ENCODE results near the gene ITGB6. TPM values are rescaled to one million over a fixed set of nuclear protein-coding genes. Genes with fewer than 3 reads are reported as not detected.

ITGB6 gene
- total and polyA plus RNA-seq, 2 of the 4 experiments (the other 2 are of a cell fraction) = under 0.01 TPM; not detected in 1

DNA sequence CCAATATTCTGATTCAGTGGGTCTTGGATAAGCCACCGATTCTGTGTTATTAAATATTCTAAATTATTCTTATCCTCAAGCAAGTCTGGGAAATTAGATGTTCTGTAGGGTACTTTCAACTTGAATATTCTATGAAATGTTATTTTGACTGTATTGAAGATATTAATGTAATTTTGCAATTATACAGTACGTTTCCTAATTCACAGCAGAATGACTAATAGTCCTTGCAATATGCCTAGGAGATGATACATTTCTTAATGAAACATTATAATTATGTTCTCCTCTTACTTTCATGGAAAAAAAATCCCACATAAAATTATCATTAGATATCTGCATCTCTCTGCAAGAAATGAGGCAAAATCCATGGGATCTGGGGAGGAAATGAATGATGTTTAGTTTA lies 91.4 kb downstream of the ITGB6 start:
- no TSS peak for BruUV-seq (replicated peaks)
- no CpG with 5 or more reads among the region's 2 CpGs for WGBS, 2 experiments (ENCODE audit: extremely low coverage in 2 of 2, insufficient read length in 1 of 2)

More for the DNA sequence above, 91.4 kb downstream of the ITGB6 start:
- no peak overlapping the region for H2AK9ac ChIP-seq (replicated peaks; ENCODE audit: low read depth, low read length, poor library complexity)
- H3K27me3 ChIP-seq (ENCODE audit: control insufficient read depth, insufficient read depth, low read length) = peaks cover 2% of the 10 kb centered on the region; the same call in 1 of the 2 replicates
- intact Hi-C loops (cut with micrococcal nuclease) (loop anchor here (10.0 kb wide), 1 partner anchor 296 kb away; no protein-coding TSS in a partner anchor), in situ Hi-C loops (cut with MboI; ENCODE audit: low sequenced_read_pairs) (loop anchor here (10.0 kb wide), 1 partner anchor 876 kb away; no protein-coding TSS in a partner anchor), dilution Hi-C loops (cut with HindIII; ENCODE audit: low sequenced_read_pairs, unreplicated experiment) (no loop called here)
- H4K91ac ChIP-seq (ENCODE audit: insufficient read depth, low read depth, low read length) = no peak overlapping the region
- no peaks in the 10 kb centered on the region for H3K4me1 ChIP-seq (ENCODE audit: control insufficient read depth, insufficient read depth, low read length)
- POLR2A ChIA-PET (ENCODE audit: unreplicated experiment) = no interaction called here
- TF ChIP-seq FOS (IDR thresholded peaks at IDR 0.05; ENCODE audit: low read depth, low read length) (no peak), MAZ (IDR thresholded peaks at IDR 0.05; ENCODE audit: borderline replicate concordance, low read depth, low read length) (no peak), BHLHE40 (IDR thresholded peaks at IDR 0.05; ENCODE audit: low read depth, low read length) (no peak)
- no peak overlapping the region for H2AK5ac ChIP-seq (ENCODE audit: low read depth, low read length)
- H3K27ac ChIP-seq (ENCODE audit: insufficient read depth, low read length) = no peak overlapping the region
- CTCF ChIA-PET = no interaction called here
- H3K18ac ChIP-seq (ENCODE audit: low read depth, low read length) = no peak overlapping the region
- no peaks in the 10 kb centered on the region for H3K9me1 ChIP-seq (ENCODE audit: insufficient read depth, low read length)
- no peak overlapping the region for H3K23ac ChIP-seq (ENCODE audit: low read depth, low read length)
- H4K20me1 ChIP-seq (ENCODE audit: insufficient read depth, low read length) = no peaks in the 10 kb centered on the region
- no peak overlapping the region for H3K56ac ChIP-seq (ENCODE audit: extremely low read depth, insufficient read depth, low read length)
- H3K14ac ChIP-seq (replicated peaks; ENCODE audit: low read depth, low read length) = no peak overlapping the region
- H3K36me3 ChIP-seq (ENCODE audit: control insufficient read depth, insufficient read depth, low read length) = no peaks in the 10 kb centered on the region
- no peak overlapping the region for H2BK5ac ChIP-seq (ENCODE audit: low read depth, low read length, poor library complexity, severe bottlenecking)
- H3K4me3 ChIP-seq (ENCODE audit: insufficient read depth, low read depth, low read length) = no peak overlapping the region
- ATAC-seq (ENCODE audit: low read depth) (no peak), DNase-seq (no peak)
- no peak overlapping the region for H2AFZ ChIP-seq (replicated peaks; ENCODE audit: low read length, poor library complexity)
- no peak overlapping the region for H4K5ac ChIP-seq (ENCODE audit: low read depth, low read length)
- H3K79me1 ChIP-seq (ENCODE audit: low read depth in 1 of 2, low read length in 2 of 2) = no peaks in the 10 kb centered on the region
- no peak overlapping the region for H2BK120ac ChIP-seq (ENCODE audit: low read depth, low read length)
- no peak overlapping the region for H2BK15ac ChIP-seq (ENCODE audit: low read depth, low read length)
- no peak overlapping the region for H2BK20ac ChIP-seq (ENCODE audit: low read depth, low read length)
- H3K9me3 ChIP-seq (ENCODE audit: control insufficient read depth, insufficient read depth, low read length) = no peaks in the 10 kb centered on the region
- H4K8ac ChIP-seq (ENCODE audit: low read depth in 2 of 2, low read length in 2 of 2) = no peak overlapping the region
- no peak overlapping the region for H3K9ac ChIP-seq (ENCODE audit: low read depth, low read length)
- no peak overlapping the region for H3K4me2 ChIP-seq (ENCODE audit: low read depth, low read length)
- no peak overlapping the region for H3K4ac ChIP-seq (ENCODE audit: low read depth, low read length)
